A673 (cell line): ENCODE results near the gene PADI3.

Experiments used
- EZH2 ChIP-seq: fragments of 200-600 bp; sonication (generic); IDR thresholded peaks from 2 replicates; pipeline ENCODE4 v1.6.1; 2017; ENCODE audit warnings: borderline replicate concordance, low read depth, mild to moderate bottlenecking, mixed read lengths, antibody characterized with exemption, low read length; ENCODE audit not compliant: poor library complexity, severe bottlenecking
- TF ChIP-seq, protein P1 (sequence below): fragments of 300-800, 200-600 bp; sonication (generic); conservative IDR thresholded peaks from 2 replicates; pipeline ENCODE4 v1.5.1; 2017; ENCODE audit warnings: low read depth, mild to moderate bottlenecking, antibody characterized with exemption, low read length, moderate library complexity, mixed read lengths

DNA sequence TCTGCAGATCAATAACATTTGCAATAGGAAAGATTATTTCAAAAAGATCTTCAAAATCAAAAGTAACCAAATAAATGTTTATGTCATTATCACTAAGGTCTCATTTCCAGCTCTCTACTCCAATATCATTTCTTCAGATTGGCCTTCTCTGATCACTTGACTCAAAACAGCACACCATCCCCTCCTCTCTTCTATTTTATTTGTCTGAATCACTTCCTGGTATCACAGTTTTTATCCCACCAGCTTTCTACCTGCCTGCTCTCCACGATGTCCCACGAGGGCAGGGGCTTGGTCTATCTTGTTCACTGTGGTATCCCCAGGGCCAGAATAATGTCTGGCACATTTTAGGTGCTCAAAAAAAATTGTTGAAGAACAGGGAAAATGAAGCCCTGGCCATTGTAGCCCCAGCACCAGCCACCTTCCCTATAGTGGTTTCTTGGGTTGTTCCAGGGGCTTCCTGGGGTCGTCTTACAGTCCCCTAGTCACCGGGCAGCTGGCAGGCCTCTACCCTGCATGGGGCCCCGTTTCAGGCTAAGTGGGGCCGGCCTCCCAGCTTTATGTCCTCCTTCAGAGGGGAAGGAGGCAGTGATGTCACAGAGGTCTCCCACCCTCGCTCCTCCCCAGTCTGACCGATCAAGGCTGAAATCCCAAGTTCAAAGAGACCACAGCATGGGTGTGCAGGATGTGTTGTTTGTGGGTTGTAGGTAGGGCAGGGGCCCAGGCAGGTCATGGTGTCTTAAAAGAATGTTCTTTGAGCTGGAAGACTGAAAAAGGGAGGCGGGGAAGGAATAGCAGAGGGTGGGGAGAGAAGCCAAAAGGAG is 47.5 kb upstream of the PADI3 start:
- TF ChIP-seq, protein P1, sequence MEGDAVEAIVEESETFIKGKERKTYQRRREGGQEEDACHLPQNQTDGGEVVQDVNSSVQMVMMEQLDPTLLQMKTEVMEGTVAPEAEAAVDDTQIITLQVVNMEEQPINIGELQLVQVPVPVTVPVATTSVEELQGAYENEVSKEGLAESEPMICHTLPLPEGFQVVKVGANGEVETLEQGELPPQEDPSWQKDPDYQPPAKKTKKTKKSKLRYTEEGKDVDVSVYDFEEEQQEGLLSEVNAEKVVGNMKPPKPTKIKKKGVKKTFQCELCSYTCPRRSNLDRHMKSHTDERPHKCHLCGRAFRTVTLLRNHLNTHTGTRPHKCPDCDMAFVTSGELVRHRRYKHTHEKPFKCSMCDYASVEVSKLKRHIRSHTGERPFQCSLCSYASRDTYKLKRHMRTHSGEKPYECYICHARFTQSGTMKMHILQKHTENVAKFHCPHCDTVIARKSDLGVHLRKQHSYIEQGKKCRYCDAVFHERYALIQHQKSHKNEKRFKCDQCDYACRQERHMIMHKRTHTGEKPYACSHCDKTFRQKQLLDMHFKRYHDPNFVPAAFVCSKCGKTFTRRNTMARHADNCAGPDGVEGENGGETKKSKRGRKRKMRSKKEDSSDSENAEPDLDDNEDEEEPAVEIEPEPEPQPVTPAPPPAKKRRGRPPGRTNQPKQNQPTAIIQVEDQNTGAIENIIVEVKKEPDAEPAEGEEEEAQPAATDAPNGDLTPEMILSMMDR: no peak
- no peak for TF ChIP-seq EZH2
